Parathyroid adenoma (tissue), 2 donors: ENCODE results near the gene ARHGAP6.

Experiments
- H2AFZ ChIP-seq: fragments of 300-600 bp; sonication (generic); one replicate; pipeline ENCODE4 v1.7.0; 2017; ENCODE audit warnings: antibody characterized with exemption, mild to moderate bottlenecking
- H3K27ac ChIP-seq: fragments of 300-600 bp; sonication (generic); one replicate; pipeline ENCODE4 v1.7.0; 2017
- H3K27me3 ChIP-seq: fragments of 300-600 bp; sonication (generic); one replicate; pipeline ENCODE4 v1.7.0; 2017; ENCODE audit warnings: low read length; ENCODE audit not compliant: control insufficient read depth, insufficient read depth
- H3K36me3 ChIP-seq: fragments of 300-600 bp; sonication (generic); one replicate; pipeline ENCODE4 v1.7.0; 2017; ENCODE audit warnings: low read length; ENCODE audit not compliant: control insufficient read depth, insufficient read depth
- H3K4me1 ChIP-seq: fragments of 300-600 bp; sonication (generic); one replicate; pipeline ENCODE4 v1.7.0; 2017; ENCODE audit warnings: control low read depth
- H3K4me2 ChIP-seq: fragments of 300-600 bp; sonication (generic); one replicate; pipeline ENCODE4 v1.7.0; 2017; ENCODE audit warnings: low read length
- H3K4me3 ChIP-seq: fragments of 300-600 bp; sonication (generic); one replicate; pipeline ENCODE4 v1.7.0; 2017; ENCODE audit warnings: low read depth, low read length
- H3K79me2 ChIP-seq: fragments of 300-600 bp; sonication (generic); one replicate; pipeline ENCODE4 v1.7.0; 2017; ENCODE audit warnings: control low read depth
- H3K9ac ChIP-seq: fragments of 300-600 bp; sonication (generic); one replicate; pipeline ENCODE4 v1.7.0; 2017; ENCODE audit warnings: mild to moderate bottlenecking
- H3K9me3 ChIP-seq: fragments of 300-600 bp; sonication (generic); one replicate; pipeline ENCODE4 v1.7.0; 2017; ENCODE audit warnings: low read length; ENCODE audit not compliant: control insufficient read depth
- CTCF ChIP-seq: fragments of 300-600 bp; sonication (generic); IDR thresholded peaks from one replicate; pipeline ENCODE4 v1.7.0; 2017; ENCODE audit warnings: antibody characterized with exemption, mild to moderate bottlenecking
- donor health status: primary hyperparathyroidism.

The ARHGAP6 gene

GRCh38 chrX:11290416-11291102 lies 375.2 kb downstream of the ARHGAP6 start:
- no peaks in the 10 kb centered on the region for H3K79me2 ChIP-seq
- H3K9me3 ChIP-seq, result no peaks in the 10 kb centered on the region
- H3K4me3 ChIP-seq, result no peak overlapping the region
- no peak overlapping the region for H3K27ac ChIP-seq
- no peaks in the 10 kb centered on the region for H3K27me3 ChIP-seq
- H3K9ac ChIP-seq, result no peak overlapping the region
- no peak overlapping the region for H3K4me2 ChIP-seq
- H3K4me1 ChIP-seq, result peaks cover 3% of the 10 kb centered on the region
- H2AFZ ChIP-seq, result no peak overlapping the region
- H3K36me3 ChIP-seq, result no peaks in the 10 kb centered on the region
- no peak for TF ChIP-seq CTCF

GRCh38 chrX:11287505-11287904 lies 378.2 kb downstream of the ARHGAP6 start:
- Histone ChIP-seq H3K9me3 (no peaks in the 10 kb centered on the region), H3K79me2 (no peaks in the 10 kb centered on the region), H2AFZ (no peak overlapping the region), H3K27me3 (no peaks in the 10 kb centered on the region), H3K4me2 (no peak overlapping the region), H3K36me3 (no peaks in the 10 kb centered on the region), H3K4me3 (no peak overlapping the region), H3K4me1 (peaks cover 6% of the 10 kb centered on the region), H3K27ac (no peak overlapping the region), H3K9ac (no peak overlapping the region)
- TF ChIP-seq CTCF, result no peak

GRCh38 chrX:11285651-11286050 lies 380.1 kb downstream of the ARHGAP6 start:
- Histone ChIP-seq H3K79me2 (no peaks in the 10 kb centered on the region), H2AFZ (no peak overlapping the region), H3K9ac (no peak overlapping the region), H3K27ac (peak overlapping the region; percentile 6), H3K4me3 (no peak overlapping the region), H3K4me1 (peaks cover 6% of the 10 kb centered on the region), H3K36me3 (no peaks in the 10 kb centered on the region), H3K27me3 (no peaks in the 10 kb centered on the region), H3K9me3 (no peaks in the 10 kb centered on the region), H3K4me2 (no peak overlapping the region)
- no peak for TF ChIP-seq CTCF

GRCh38 chrX:11282043-11282442 lies 383.7 kb downstream of the ARHGAP6 start:
- Histone ChIP-seq H3K79me2 (no peaks in the 10 kb centered on the region), H3K4me2 (no peak overlapping the region), H3K9me3 (no peaks in the 10 kb centered on the region), H3K27me3 (no peaks in the 10 kb centered on the region), H3K27ac (no peak overlapping the region), H3K36me3 (no peaks in the 10 kb centered on the region), H3K9ac (no peak overlapping the region), H3K4me1 (peaks cover 3% of the 10 kb centered on the region), H2AFZ (no peak overlapping the region), H3K4me3 (no peak overlapping the region)
- no peak for TF ChIP-seq CTCF

- Histone ChIP-seq H3K4me3 (no peak overlapping the region), H3K27me3 (no peaks in the 10 kb centered on the region), H3K9me3 (no peaks in the 10 kb centered on the region), H2AFZ (no peak overlapping the region), H3K9ac (no peak overlapping the region), H3K27ac (no peak overlapping the region), H3K79me2 (no peaks in the 10 kb centered on the region), H3K4me2 (no peak overlapping the region), H3K4me1 (no peaks in the 10 kb centered on the region), H3K36me3 (no peaks in the 10 kb centered on the region)
- TF ChIP-seq CTCF, result no peak
Measured at GRCh38 chrX:11273544-11273943, 392.2 kb downstream of the ARHGAP6 start.
